GM12872 (cell line): Measurements from ENCODE around the gene TNFAIP8L2.

Experiments used
- TF ChIP-seq, protein P1 (sequence below): IDR thresholded peaks from 3 replicates; pipeline ENCODE4 v1.5.1; 2011; ENCODE audit warnings: low read depth, mild to moderate bottlenecking, low read length, moderate library complexity; ENCODE audit not compliant: insufficient read depth

Gene TNFAIP8L2

DNA sequence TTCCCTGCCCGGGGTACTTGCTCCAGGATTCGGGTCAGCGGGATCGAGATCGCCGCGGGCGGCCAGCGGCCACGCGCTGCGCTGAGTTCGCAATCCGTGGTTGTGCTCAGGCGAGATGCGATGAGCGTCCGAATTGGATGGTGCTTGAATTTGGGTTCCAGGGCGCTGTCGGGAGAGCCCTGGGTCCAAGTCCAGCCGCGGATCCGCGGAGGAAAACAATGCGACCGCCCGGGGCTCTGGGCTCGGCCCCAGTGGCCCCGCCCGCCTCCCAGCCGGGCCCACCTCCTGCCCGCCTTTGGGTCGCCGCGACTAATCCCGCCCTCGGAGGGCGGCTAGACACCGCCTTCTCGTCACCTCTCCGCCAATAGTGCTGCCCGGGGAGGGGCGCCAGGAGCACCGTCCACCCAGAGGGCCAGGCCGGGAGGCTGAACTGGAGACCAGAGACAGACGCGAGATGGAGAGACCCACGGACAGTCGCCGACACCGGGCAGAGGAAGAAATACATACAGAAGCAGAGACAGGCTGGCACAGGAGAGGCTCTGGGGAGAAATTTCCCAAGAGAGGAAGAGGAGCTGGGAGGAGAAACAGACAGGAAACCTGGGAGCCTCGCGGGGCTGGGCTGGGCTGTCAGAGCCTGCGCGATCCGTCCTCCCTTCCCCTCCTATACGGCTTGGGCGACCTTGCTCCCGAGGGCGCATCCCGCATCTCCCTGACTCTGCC lies 9.9 kb upstream of the TNFAIP8L2 start, which contains the start of gene SEMA6C:
Gene SEMA6C, minus strand, starts transcription at position 220 of the 720 bp plus-strand sequence. CDS start 4,010 bp downstream, outside the sequence.
- TF ChIP-seq, protein P1, sequence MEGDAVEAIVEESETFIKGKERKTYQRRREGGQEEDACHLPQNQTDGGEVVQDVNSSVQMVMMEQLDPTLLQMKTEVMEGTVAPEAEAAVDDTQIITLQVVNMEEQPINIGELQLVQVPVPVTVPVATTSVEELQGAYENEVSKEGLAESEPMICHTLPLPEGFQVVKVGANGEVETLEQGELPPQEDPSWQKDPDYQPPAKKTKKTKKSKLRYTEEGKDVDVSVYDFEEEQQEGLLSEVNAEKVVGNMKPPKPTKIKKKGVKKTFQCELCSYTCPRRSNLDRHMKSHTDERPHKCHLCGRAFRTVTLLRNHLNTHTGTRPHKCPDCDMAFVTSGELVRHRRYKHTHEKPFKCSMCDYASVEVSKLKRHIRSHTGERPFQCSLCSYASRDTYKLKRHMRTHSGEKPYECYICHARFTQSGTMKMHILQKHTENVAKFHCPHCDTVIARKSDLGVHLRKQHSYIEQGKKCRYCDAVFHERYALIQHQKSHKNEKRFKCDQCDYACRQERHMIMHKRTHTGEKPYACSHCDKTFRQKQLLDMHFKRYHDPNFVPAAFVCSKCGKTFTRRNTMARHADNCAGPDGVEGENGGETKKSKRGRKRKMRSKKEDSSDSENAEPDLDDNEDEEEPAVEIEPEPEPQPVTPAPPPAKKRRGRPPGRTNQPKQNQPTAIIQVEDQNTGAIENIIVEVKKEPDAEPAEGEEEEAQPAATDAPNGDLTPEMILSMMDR: no peak

GRCh38 chr1:151147132-151147503 lies 9.3 kb upstream of the TNFAIP8L2 start:
- TF ChIP-seq, protein P1: no peak

- TF ChIP-seq, protein P1: no peak
These were observed 8.8 kb upstream of the TNFAIP8L2 start for GRCh38 chr1:151147665-151148064.

- TF ChIP-seq, protein P1: no peak
These were observed 650 bp downstream of the TNFAIP8L2 start for GRCh38 chr1:151157067-151157531.

- TF ChIP-seq, protein P1: no peak
These were observed 1.9 kb downstream of the TNFAIP8L2 start for GRCh38 chr1:151158326-151158725.

DNA sequence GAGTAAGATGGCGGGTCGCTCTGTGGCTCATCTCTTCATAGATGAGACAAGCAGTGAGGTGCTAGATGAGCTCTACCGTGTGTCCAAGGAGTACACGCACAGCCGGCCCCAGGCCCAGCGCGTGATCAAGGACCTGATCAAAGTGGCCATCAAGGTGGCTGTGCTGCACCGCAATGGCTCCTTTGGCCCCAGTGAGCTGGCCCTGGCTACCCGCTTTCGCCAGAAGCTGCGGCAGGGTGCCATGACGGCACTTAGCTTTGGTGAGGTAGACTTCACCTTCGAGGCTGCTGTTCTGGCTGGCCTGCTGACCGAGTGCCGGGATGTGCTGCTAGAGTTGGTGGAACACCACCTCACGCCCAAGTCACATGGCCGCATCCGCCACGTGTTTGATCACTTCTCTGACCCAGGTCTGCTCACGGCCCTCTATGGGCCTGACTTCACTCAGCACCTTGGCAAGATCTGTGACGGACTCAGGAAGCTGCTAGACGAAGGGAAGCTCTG lies 2.4 kb downstream of the TNFAIP8L2 start:
- TF ChIP-seq, protein P1: no peak

DNA sequence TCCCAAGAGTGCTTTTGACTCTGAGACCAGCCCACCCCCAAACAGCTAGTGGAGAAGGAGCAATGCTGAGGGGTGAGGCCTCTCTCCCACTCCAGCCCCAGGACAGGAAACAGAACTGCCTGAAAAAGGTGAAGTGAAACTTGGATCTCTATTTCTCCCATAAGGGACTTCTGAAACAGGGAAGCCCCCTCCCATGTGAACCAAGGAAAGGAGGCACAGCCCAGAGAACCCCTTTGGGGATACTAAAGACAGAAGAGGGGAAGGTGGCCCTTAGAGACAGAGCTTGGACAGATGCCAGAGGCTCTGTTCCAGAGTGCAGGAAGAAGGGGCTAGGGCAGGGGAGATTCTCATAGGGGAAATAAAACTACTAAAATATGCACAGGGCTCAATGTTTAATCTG lies 2.9 kb downstream of the TNFAIP8L2 start:
- TF ChIP-seq, protein P1: no peak
